ENCODE measurements around the gene MTX3. TPM values are rescaled to one million over a fixed set of nuclear protein-coding genes. Genes with fewer than 3 reads are reported as not detected.

MTX3 gene
- polyA plus RNA-seq, 1 experiment, result 15.2 TPM

DNA sequence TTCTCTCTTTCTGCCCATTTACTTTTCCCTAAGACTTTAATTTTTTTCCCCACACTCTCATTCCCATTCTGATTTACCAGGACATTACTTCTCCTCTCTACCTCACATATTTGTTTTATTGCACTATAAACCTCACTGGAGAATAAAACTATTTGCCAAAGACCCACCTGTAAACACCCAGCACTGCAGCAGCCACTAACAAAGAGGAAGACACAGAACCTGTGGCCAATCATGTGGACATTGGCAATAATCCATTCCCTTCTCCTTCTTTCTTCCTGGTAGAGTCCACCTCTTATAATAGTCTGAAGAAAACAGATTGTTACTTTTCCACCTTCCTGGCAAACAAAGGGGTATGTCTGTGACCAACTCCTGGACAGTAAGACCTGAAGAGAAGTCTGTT lies 35.8 kb upstream of the MTX3 start:
- ChIA-PET CTCF (no interaction called here), POLR2A (no interaction called here)
- Histone ChIP-seq H3K27me3 (ENCODE audit: control insufficient read depth, insufficient read depth, low read length) (peaks cover 12% of the 10 kb centered on the region), H3K4me3 (ENCODE audit: low read depth, low read length) (no peak overlapping the region), H3K9me3 (ENCODE audit: control insufficient read depth, insufficient read depth, low read length) (no peaks in the 10 kb centered on the region), H3K27ac (ENCODE audit: low read depth, low read length) (no peak overlapping the region)
- no peak for DNase-seq (ENCODE audit: low read depth, low spot score)
- TF ChIP-seq, protein P1, sequence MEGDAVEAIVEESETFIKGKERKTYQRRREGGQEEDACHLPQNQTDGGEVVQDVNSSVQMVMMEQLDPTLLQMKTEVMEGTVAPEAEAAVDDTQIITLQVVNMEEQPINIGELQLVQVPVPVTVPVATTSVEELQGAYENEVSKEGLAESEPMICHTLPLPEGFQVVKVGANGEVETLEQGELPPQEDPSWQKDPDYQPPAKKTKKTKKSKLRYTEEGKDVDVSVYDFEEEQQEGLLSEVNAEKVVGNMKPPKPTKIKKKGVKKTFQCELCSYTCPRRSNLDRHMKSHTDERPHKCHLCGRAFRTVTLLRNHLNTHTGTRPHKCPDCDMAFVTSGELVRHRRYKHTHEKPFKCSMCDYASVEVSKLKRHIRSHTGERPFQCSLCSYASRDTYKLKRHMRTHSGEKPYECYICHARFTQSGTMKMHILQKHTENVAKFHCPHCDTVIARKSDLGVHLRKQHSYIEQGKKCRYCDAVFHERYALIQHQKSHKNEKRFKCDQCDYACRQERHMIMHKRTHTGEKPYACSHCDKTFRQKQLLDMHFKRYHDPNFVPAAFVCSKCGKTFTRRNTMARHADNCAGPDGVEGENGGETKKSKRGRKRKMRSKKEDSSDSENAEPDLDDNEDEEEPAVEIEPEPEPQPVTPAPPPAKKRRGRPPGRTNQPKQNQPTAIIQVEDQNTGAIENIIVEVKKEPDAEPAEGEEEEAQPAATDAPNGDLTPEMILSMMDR (IDR thresholded peaks at IDR 0.05; ENCODE audit: low read depth, low read length), result no peak

DNA sequence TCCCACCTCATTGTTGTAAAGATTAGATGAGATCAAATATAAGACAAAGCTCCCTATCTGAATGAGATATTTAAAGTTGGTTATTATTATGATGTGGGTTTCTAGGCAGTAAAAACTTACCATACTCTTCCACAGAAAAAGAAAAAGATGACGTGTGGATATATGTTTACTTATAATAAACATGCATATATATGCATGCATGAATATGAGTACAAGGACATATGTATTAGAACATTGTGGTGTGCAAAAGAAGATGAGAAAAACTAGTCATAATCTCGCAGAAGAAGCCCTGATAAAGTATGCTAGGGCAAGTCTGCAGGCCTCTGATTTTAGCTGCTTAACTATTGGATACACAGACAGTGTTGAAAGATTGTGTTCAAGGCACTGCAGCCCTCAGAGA lies 34.0 kb upstream of the MTX3 start:
- ChIA-PET POLR2A (no interaction called here), CTCF (no interaction called here)
- H3K27me3 ChIP-seq (ENCODE audit: control insufficient read depth, insufficient read depth, low read length), result peaks cover 12% of the 10 kb centered on the region
- no peak overlapping the region for H3K4me3 ChIP-seq (ENCODE audit: low read depth, low read length)
- no peaks in the 10 kb centered on the region for H3K9me3 ChIP-seq (ENCODE audit: control insufficient read depth, insufficient read depth, low read length)
- H3K27ac ChIP-seq (ENCODE audit: low read depth, low read length), result no peak overlapping the region
- TF ChIP-seq, protein P1 (IDR thresholded peaks at IDR 0.05; ENCODE audit: low read depth, low read length), result no peak
- DNase-seq (ENCODE audit: low read depth, low spot score), result no peak

DNA sequence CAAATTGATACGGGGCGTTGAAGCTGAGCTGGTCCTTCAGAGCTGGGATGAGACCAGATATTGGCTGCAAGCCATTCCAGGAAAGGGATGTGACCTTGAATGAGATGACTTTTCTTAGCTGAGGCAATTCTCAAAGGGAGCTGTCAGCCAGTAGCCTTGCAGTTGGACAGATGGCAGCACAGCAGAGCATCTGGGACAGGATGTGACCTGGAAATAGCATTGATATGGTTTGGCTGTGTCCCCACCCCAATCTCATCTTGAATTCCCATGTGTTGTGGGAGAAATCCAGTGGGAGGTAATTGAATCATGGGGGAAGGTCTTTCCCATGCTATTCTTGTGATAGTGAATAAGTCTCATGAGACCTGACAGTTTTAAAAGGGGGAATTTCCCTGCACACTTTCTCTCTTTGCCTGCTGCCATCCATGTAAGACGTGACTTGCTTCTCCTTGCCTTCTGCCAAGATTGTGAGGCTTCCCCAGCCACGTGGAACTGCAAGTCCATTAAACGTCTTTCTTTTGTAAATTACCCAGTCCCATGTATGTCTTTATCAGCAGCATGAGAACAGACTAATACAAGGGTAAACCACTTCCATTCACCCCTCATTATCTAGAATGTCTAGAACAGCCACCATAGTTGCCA lies 19.8 kb upstream of the MTX3 start:
- H3K27me3 ChIP-seq (ENCODE audit: control insufficient read depth, insufficient read depth, low read length), result no peaks in the 10 kb centered on the region
- POLR2A ChIA-PET, result no interaction called here
- TF ChIP-seq, protein P1 (IDR thresholded peaks at IDR 0.05; ENCODE audit: low read depth, low read length), result no peak
- no peak overlapping the region for H3K27ac ChIP-seq (ENCODE audit: low read depth, low read length)
- H3K9me3 ChIP-seq (ENCODE audit: control insufficient read depth, insufficient read depth, low read length), result no peaks in the 10 kb centered on the region
- H3K4me3 ChIP-seq (ENCODE audit: low read depth, low read length), result no peak overlapping the region
- CTCF ChIA-PET, result no interaction called here
- DNase-seq (ENCODE audit: low read depth, low spot score), result no peak

DNA sequence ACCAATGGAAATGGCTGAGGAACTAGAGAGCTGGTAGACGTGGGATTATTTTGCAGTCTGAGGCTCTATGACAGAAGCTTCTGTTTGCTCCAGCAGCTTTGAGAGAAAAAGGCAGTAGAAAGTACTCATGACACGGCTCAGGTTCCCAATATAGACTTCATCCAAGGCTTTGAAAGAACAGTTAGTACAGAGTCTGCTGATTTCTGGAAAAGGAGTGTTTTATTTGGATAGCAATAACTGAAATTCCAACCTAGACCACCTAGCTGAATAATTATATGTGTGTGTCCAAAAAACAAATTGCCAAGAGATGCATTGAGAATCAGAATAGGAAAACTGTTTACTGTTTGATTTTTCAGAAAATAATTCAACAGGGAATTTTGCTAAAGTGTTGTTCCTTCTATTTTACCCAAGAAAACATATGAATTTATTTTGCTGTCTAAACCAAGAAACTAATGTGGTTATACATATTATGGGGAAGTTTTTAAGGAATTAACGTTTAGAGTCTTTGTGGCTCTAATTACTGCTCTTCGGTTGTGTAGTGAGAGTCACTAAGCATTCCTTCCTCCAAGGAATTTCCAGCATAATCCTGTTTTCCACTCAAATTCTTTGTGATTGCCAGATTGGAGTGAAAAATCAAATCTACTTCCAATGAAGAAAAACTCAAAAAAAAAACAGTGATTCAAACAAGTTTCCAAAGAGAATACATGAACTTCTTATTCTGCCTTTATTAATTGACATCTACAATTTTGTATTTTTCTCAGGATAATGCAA lies 18.1 kb upstream of the MTX3 start:
- Histone ChIP-seq H3K9me3 (ENCODE audit: control insufficient read depth, insufficient read depth, low read length) (no peaks in the 10 kb centered on the region), H3K27ac (ENCODE audit: low read depth, low read length) (no peak overlapping the region), H3K4me3 (ENCODE audit: low read depth, low read length) (no peak overlapping the region), H3K27me3 (ENCODE audit: control insufficient read depth, insufficient read depth, low read length) (no peaks in the 10 kb centered on the region)
- ChIA-PET POLR2A (no interaction called here), CTCF (no interaction called here)
- no peak for DNase-seq (ENCODE audit: low read depth, low spot score)
- TF ChIP-seq, protein P1 (IDR thresholded peaks at IDR 0.05; ENCODE audit: low read depth, low read length), result no peak

DNA sequence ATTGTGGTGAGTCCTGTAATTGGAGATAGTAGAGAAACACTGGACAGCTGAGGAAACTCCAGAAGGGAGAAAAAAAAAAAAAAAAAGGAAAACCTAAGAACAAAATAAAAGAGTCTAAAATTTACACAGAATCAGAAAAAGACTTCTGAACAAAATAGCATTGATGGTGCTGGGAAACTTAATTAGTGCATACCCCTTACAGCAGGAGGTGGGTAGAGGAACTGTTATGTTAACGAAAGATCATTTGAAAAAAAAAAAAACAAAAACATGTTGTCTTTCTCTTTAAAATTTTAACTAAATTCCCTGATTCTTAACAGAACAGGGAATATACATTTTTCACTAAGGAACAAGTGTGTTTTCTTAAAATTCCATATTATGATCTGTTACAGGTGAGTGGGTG lies 11.6 kb upstream of the MTX3 start:
- no peak overlapping the region for H3K4me3 ChIP-seq (ENCODE audit: low read depth, low read length)
- ChIA-PET POLR2A (no interaction called here), CTCF (interaction anchor here (2.3 kb wide), 1 partner anchor 81 kb away, joined by 8 read pairs; no protein-coding TSS in a partner anchor)
- no peak overlapping the region for H3K27ac ChIP-seq (ENCODE audit: low read depth, low read length)
- TF ChIP-seq, protein P1 (IDR thresholded peaks at IDR 0.05; ENCODE audit: low read depth, low read length), result no peak
- DNase-seq (ENCODE audit: low read depth, low spot score), result no peak
- no peaks in the 10 kb centered on the region for H3K27me3 ChIP-seq (ENCODE audit: control insufficient read depth, insufficient read depth, low read length)
- H3K9me3 ChIP-seq (ENCODE audit: control insufficient read depth, insufficient read depth, low read length), result no peaks in the 10 kb centered on the region
